Middle frontal gyrus (tissue), 1 donor: Measurements from ENCODE around the gene PREX1.
"Not testable (repeated sequence)": the region's sequence is repeated elsewhere in the genome, so short reads cannot be mapped to it uniquely, and the experiment has no call there.

Experiments
- DNase-seq: peaks from one replicate; pipeline ENCODE4 v3.0.0-alpha.2; 2015; ENCODE audit warnings: low spot score; ENCODE audit errors: extremely low spot score

Gene PREX1

GRCh38 chr20:48847498-48848205 lies 19.9 kb upstream of the PREX1 start:
- no peak for DNase-seq

GRCh38 chr20:48846516-48847492 lies 19.0 kb upstream of the PREX1 start:
- no peak for DNase-seq

- no peak for DNase-seq
Observed at GRCh38 chr20:48845721-48846306, 18.0 kb upstream of the PREX1 start.

GRCh38 chr20:48844996-48845395 lies 17.2 kb upstream of the PREX1 start:
- DNase-seq: no peak

GRCh38 chr20:48843896-48844295 lies 16.1 kb upstream of the PREX1 start:
- not testable (repeated sequence) for DNase-seq

GRCh38 chr20:48843057-48843806 lies 15.4 kb upstream of the PREX1 start:
- no peak for DNase-seq

- DNase-seq: no peak
Observed at GRCh38 chr20:48841875-48842529, 14.2 kb upstream of the PREX1 start.

GRCh38 chr20:48841196-48841874 lies 13.5 kb upstream of the PREX1 start:
- DNase-seq: no peak

- peak; percentile 39 for DNase-seq
Observed at GRCh38 chr20:48839154-48839917, 11.5 kb upstream of the PREX1 start.

- no peak for DNase-seq
Observed at GRCh38 chr20:48837014-48837413, 9.2 kb upstream of the PREX1 start.

- no peak for DNase-seq
Observed at GRCh38 chr20:48835390-48835789, 7.6 kb upstream of the PREX1 start.

- no peak for DNase-seq
Observed at GRCh38 chr20:48834278-48834677, 6.5 kb upstream of the PREX1 start.

- DNase-seq: no peak
Observed at GRCh38 chr20:48832405-48832730, 4.6 kb upstream of the PREX1 start.

GRCh38 chr20:48831718-48832404 lies 4.1 kb upstream of the PREX1 start:
- no peak for DNase-seq

- DNase-seq: no peak
Observed at GRCh38 chr20:48830826-48831318, 3.1 kb upstream of the PREX1 start.

- no peak for DNase-seq
Observed at GRCh38 chr20:48829940-48830339, 2.1 kb upstream of the PREX1 start.

- DNase-seq: no peak
Observed at GRCh38 chr20:48828734-48829460, 1.1 kb upstream of the PREX1 start.
